Right cardiac atrium (tissue), 5 donors: ENCODE results near the gene CHAD. TPM values are rescaled to one million over a fixed set of nuclear protein-coding genes. Genes with fewer than 3 reads are reported as not detected.
"Not testable (repeated sequence)": the region's sequence is repeated elsewhere in the genome, so short reads cannot be mapped to it uniquely, and the experiment has no call there.

Experiments used
- ATAC-seq, 2 donors: fragments of 200-7000 bp; cut with Tn5 transposase; one replicate each; pipeline versions ENCODE4 v1.8.0 to v1.9.1; 2020; ENCODE audit warnings: moderate library complexity in 2 of 2, mild to moderate bottlenecking in 1 of 2
- DNase-seq, 3 donors: peaks; one replicate each; pipeline ENCODE4 v3.0.0-alpha.2; 2020
- H3K27ac ChIP-seq: one replicate; pipeline ENCODE4 v1.5.1; 2013; ENCODE audit warnings: mild to moderate bottlenecking, low read length, control low read depth, moderate library complexity
- H3K27me3 ChIP-seq: one replicate; pipeline ENCODE4 v1.6.1; 2013; ENCODE audit not compliant: control insufficient read depth, insufficient read depth
- H3K4me1 ChIP-seq: one replicate; pipeline ENCODE4 v1.6.1; 2013; ENCODE audit warnings: low read length; ENCODE audit not compliant: control insufficient read depth, insufficient read depth
- H3K4me3 ChIP-seq: one replicate; pipeline ENCODE4 v1.5.1; 2013; ENCODE audit warnings: low read length, control low read depth
- H3K9me3 ChIP-seq: one replicate; pipeline ENCODE4 v1.6.1; 2013; ENCODE audit warnings: low read length; ENCODE audit not compliant: control insufficient read depth
- WGBS: extraction: QIAGEN DNeasy Blood & Tissue Kit; methylation state at CpG from one replicate; pipeline ENCODE4 v1.1.7; 2013; 5-methylcytosine and 5-hydroxymethylcytosine counted together
- intact Hi-C, 4 donors: fragments of 100-400 bp; cut with DNase I; formaldehyde crosslinking; loops; one replicate each; pipeline versions ENCODE4 v1.11.0 to v1.14.0; 2022 to 2023
- polyA plus RNA-seq: library from polyadenylated mRNA; stranded (reverse); fragments of 200-250 nt; gene quantifications from one replicate; pipeline ENCODE4 v1.2.3, GENCODE V29; 2013
- total RNA-seq, 4 donors: library from RNA; stranded (reverse); fragmentation: NEBNext Ultra II Directional; extraction: Animal tissue kit (Norgen Biotek cat#: 25700); gene quantifications; one replicate each; pipeline ENCODE4 v1.2.1, GENCODE V29; 2021
- donor health status: healthy with polysubstance abuse.
- donor health status: DM: no; HTN: yes; CAD: no.
- donor health status: DM: no; HTN: no; CAD: no.
- donor health status: DM: no; HTN: yes; CAD: no; lungs with severe emphysema.
- donor health status: DM: yes; HTN: yes; CAD: no.

CHAD gene
- total and polyA plus RNA-seq, 5 donors, result 0.34 to 1.1 (median 0.57) TPM

GRCh38 chr17:50425682-50426471 is 42.8 kb downstream of the CHAD start, which contains the start of gene ACSF2:
Gene ACSF2, plus strand, starts transcription at chr17:50426218. Its CDS starts 44 bp downstream, at chr17:50426262.
- intact Hi-C loops, result no loop called here
- Histone ChIP-seq H3K9me3 (no peaks in the 10 kb centered on the region), H3K27me3 (no peaks in the 10 kb centered on the region), H3K4me1 (peaks cover 13% of the 10 kb centered on the region), H3K27ac (peak within 1 kb of the TSS; percentile 94), H3K4me3 (peak within 1 kb of the TSS; percentile 92)
- under 1% methylated on average over 70 of the region's 70 CpGs for WGBS
- DNase-seq (peak; percentile 76 to 92 (median 90)), ATAC-seq (peak; percentile 87 to 92)

DNA sequence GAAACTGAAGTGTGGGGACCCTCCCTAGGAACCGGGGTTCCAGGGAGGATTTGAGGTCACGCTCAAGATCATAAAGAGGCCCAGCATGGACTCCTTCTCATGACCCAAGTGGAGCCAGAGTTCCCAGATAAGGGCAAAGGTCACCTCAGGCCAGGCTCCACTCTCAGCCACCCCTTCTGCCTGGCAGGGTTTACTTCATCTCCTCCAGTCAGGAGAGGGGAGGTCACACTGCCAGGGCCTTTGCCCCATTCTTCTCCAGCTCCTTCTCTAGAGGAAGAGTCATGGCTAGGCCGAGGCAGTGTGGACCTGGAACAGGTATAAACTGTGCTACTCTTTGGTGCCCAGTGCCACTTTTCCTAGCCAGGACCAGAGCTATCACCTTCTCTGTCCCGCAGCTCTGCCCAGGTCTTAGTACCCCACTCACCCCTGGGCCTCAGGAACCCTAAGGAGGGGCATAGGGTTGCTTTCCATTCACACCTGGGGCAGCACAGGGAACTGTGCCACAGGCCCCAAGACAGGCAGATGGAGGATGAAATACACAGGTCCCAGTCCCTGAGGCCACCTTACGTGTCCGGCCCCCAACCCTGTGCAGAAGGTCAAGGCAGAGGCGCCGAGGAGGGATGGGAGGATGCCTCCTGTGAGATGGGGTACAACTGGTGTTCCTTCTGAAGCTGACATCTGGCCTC is 43.5 kb downstream of the CHAD start:
- intact Hi-C loops, result no loop called here
- H3K4me1 ChIP-seq, result peaks cover 13% of the 10 kb centered on the region

DNA sequence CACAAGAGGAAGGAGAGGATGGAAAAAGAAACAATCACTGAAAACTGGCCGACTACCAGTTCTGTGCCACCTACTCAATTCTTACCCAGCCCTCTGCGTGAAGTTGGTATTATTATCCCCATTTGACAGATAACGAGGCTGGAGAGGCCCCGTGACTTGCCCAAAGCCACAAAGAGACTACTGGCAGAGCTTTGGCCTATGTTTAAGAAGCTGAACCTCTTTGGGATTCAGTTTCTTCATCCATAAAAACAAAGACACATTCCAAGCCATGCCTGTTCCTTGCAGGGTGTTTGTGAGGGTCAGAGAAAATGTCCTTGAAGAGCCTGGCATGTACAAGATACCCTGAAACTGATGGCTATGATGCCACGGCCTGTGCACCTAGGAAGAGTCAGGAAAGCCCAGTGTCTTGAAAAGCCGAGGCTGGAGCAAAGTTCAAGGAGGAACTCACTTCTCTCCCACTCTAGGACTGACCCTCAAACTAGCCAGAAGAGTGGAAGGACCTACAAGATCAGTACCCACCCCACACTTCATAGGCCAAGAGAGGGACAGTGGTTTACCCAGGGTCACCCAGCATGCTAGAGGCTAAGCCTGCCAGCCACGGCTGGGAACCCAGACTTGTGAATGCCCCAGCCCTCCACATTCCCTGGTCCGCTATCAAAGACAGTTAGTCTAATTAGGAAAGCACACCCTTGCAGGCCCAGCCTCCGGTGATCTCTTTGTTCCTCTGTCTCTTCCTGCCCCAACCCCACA is 44.3 kb downstream of the CHAD start:
- Histone ChIP-seq H3K27ac (peak overlapping the region; percentile 94), H3K27me3 (no peaks in the 10 kb centered on the region), H3K4me3 (no peak overlapping the region), H3K4me1 (peaks cover 13% of the 10 kb centered on the region), H3K9me3 (no peaks in the 10 kb centered on the region)
- intact Hi-C loops, result no loop called here
- DNase-seq (no peak), ATAC-seq (no peak)
- WGBS, result 67% methylated on average over 9 of the region's 9 CpGs

More for the DNA sequence above, 43.5 kb downstream of the CHAD start:
- Histone ChIP-seq H3K27me3 (no peaks in the 10 kb centered on the region), H3K4me3 (peak overlapping the region; percentile 92), H3K27ac (peak overlapping the region; percentile 94), H3K9me3 (no peaks in the 10 kb centered on the region)
- 67% methylated on average over 8 of the region's 8 CpGs for WGBS
- DNase-seq (peak in 1 of 3 donors; percentile 56), ATAC-seq (peak in 1 of 2 donors; percentile 28)

- 47% methylated on average over 6 of the region's 6 CpGs for WGBS
- intact Hi-C loops, result no loop called here
- H3K9me3 ChIP-seq, result no peaks in the 10 kb centered on the region
- no peak overlapping the region for H3K4me3 ChIP-seq
- no peak overlapping the region for H3K27ac ChIP-seq
- DNase-seq (peak; percentile 60 to 77 (median 68)), ATAC-seq (peak in 1 of 2 donors; percentile 15)
- H3K27me3 ChIP-seq, result no peaks in the 10 kb centered on the region
- H3K4me1 ChIP-seq, result peaks cover 13% of the 10 kb centered on the region
These were observed 45.0 kb downstream of the CHAD start for GRCh38 chr17:50423553-50424159.

DNA sequence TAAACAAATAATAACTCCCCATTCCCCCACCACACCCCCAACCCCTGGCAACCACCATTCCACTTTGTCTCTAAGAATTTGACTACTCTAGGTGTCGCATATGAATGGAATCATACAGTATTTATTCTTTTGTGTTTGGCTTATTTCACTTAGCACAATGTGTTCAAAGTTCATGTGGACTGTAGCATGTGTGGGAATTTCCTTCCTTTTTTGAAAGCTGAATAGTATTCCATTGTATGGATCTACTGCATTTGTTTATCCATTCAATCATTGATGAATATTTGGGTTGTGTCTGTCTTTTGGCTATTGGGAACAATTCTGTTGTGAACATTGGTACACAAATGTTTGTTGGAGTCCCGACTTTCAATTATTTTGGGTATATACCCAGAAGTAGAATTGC is 45.9 kb downstream of the CHAD start:
- Histone ChIP-seq H3K4me3 (no peak overlapping the region), H3K9me3 (no peaks in the 10 kb centered on the region), H3K27ac (no peak overlapping the region), H3K4me1 (peaks cover 11% of the 10 kb centered on the region), H3K27me3 (no peaks in the 10 kb centered on the region)
- no peak for ATAC-seq
- intact Hi-C loops, result no loop called here
- 96% methylated on average over 2 of the region's 2 CpGs for WGBS
- DNase-seq, result no peak

- intact Hi-C loops, result no loop called here
- Histone ChIP-seq H3K27me3 (no peaks in the 10 kb centered on the region), H3K4me1 (peaks cover 7% of the 10 kb centered on the region), H3K4me3 (peak overlapping the region; percentile 36), H3K9me3 (no peaks in the 10 kb centered on the region), H3K27ac (peak overlapping the region; percentile 55)
- DNase-seq (no peak), ATAC-seq (no peak)
- 31% methylated on average over 3 of the region's 3 CpGs for WGBS
These were observed 47.2 kb downstream of the CHAD start for GRCh38 chr17:50421308-50422051.

GRCh38 chr17:50420419-50421112 is 48.1 kb downstream of the CHAD start:
- intact Hi-C loops, result no loop called here
- Histone ChIP-seq H3K4me1 (peaks cover 6% of the 10 kb centered on the region), H3K27me3 (no peaks in the 10 kb centered on the region), H3K27ac (peak overlapping the region; percentile 70), H3K9me3 (no peaks in the 10 kb centered on the region), H3K4me3 (no peak overlapping the region)
- DNase-seq (peak in 2 of 3 donors; percentile 37 to 70), ATAC-seq (peak; percentile 84 to 88)
- 68% methylated on average over 6 of the region's 6 CpGs for WGBS

DNA sequence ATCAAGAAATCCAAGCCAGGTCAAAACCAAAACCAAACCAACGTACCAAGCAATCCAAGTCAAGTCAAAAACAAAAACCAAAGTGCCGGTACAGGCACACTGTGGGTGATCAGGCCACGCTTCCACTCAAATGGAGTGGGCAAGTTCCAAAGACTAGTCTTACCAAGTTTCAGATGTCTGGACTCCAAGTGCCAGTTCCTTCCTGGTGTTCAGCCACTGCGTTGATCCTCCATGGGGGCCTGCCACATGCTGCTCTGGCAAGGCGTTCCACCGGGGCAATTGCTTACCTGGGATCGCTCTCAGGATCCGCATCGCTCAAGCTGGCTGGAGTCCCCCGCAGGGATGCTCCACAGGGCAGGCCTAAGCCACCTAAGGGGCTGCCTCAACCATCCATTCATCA is 49.1 kb downstream of the CHAD start:
- H3K4me1 ChIP-seq, DNase-seq, H3K4me3 ChIP-seq, ATAC-seq, H3K9me3 ChIP-seq, H3K27ac ChIP-seq, intact Hi-C loops, H3K27me3 ChIP-seq: not testable (repeated sequence)
- 97% methylated on average over 10 of the region's 10 CpGs for WGBS

GRCh38 chr17:50414808-50415207 is 53.9 kb downstream of the CHAD start:
- Histone ChIP-seq H3K4me1 (no peaks in the 10 kb centered on the region), H3K9me3 (no peaks in the 10 kb centered on the region), H3K27ac (no peak overlapping the region), H3K4me3 (no peak overlapping the region), H3K27me3 (no peaks in the 10 kb centered on the region)
- ATAC-seq (no peak), DNase-seq (no peak)
- intact Hi-C loops, result no loop called here
- WGBS, result 82% methylated on average over 3 of the region's 3 CpGs
